ENCODE data around the gene CFAP20DC.

- TF ChIP-seq CTCF (IDR thresholded peaks at IDR 0.05): no peak
- no peak for TF ChIP-seq POLR2AphosphoS5 (IDR thresholded peaks at IDR 0.05)
These were observed 36.2 kb upstream of the CFAP20DC start for GRCh38 chr3:59085976-59086375.
